SK-N-MC (cell line): ENCODE measurements around the gene PAFAH2.

Source experiments
- EZH2 ChIP-seq: fragments of 200-600 bp; sonication (generic); IDR thresholded peaks from one replicate; pipeline ENCODE4 v1.6.1; 2017; ENCODE audit warnings: antibody characterized with exemption
- FOXP2 ChIP-seq: optimal IDR thresholded peaks from 2 replicates; pipeline ENCODE3; 2011; ENCODE audit warnings: mild to moderate bottlenecking, moderate library complexity; ENCODE audit not compliant: insufficient read depth; ENCODE audit errors: extremely low read length, control extremely low read depth
- POLR2AphosphoS5 ChIP-seq: IDR thresholded peaks from 2 replicates; pipeline ENCODE4 v1.6.1; 2012; ENCODE audit warnings: mild to moderate bottlenecking, low read depth, low read length, borderline replicate concordance

DNA sequence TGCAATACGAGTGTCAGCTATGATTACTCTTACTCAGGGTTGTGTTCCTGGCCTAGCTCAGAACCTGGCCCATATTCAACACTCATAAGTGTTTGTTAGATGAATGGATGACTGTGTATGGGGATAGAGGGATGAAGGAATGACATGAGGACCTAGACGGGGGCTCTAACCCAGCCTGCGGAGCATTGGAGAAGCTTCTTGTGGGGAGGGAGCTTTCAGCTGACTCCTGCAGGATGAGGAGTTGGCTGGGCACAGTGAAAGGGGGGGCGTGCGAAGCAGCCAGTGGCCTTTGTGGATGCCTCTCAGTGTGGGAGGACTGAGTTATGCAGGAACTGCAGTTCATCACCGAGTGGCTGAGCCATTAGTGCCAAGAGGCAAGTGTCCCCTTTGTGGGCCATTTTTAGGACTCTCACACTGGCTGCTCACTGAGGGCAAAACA is 22.5 kb upstream of the PAFAH2 start:
- no peak for TF ChIP-seq EZH2
- TF ChIP-seq POLR2AphosphoS5: no peak
- no peak for TF ChIP-seq FOXP2
